Gastroesophageal sphincter (tissue), 3 donors: ENCODE measurements around the gene STS.

Source experiments
- CTCF ChIP-seq, 4 experiments: fragments of 200-600 bp in 2 of 4; fragments of 450-650 bp in 2 of 4; sonication (generic) in 1 of 4; IDR thresholded peaks; one replicate each; pipeline ENCODE4 v1.5.1; 2017 to 2019; ENCODE audit warnings: antibody characterized with exemption in 4 of 4, mild to moderate bottlenecking in 2 of 4, moderate library complexity in 2 of 4
- EP300 ChIP-seq: sonication (generic); formaldehyde crosslinking; IDR thresholded peaks from one replicate; pipeline ENCODE4 v1.6.1; 2017; ENCODE audit warnings: antibody characterized with exemption, mild to moderate bottlenecking
- POLR2A ChIP-seq, 2 donors: fragments of 450-650 bp; IDR thresholded peaks; one replicate each; pipeline ENCODE4 v1.6.1; 2017; ENCODE audit warnings: antibody characterized with exemption in 2 of 2, mild to moderate bottlenecking in 2 of 2, moderate library complexity in 1 of 2
- POLR2AphosphoS5 ChIP-seq: sonication (generic); formaldehyde crosslinking; IDR thresholded peaks from one replicate; pipeline ENCODE4 v1.6.1; 2017; ENCODE audit warnings: antibody characterized with exemption

GRCh38 chrX:7134981-7135380, 12.5 kb upstream of the STS start:
- TF ChIP-seq CTCF (IDR thresholded peaks at IDR 0.05) (no peak), POLR2A (IDR thresholded peaks at IDR 0.05) (no peak), POLR2AphosphoS5 (no peak), EP300 (no peak)
